ENCODE data around the gene LRFN2. TPM values are rescaled to one million over a fixed set of nuclear protein-coding genes. Genes with fewer than 3 reads are reported as not detected.

LRFN2 gene
- polyA plus RNA-seq, 1 donor from 2014 or later: 14.8 TPM

DNA sequence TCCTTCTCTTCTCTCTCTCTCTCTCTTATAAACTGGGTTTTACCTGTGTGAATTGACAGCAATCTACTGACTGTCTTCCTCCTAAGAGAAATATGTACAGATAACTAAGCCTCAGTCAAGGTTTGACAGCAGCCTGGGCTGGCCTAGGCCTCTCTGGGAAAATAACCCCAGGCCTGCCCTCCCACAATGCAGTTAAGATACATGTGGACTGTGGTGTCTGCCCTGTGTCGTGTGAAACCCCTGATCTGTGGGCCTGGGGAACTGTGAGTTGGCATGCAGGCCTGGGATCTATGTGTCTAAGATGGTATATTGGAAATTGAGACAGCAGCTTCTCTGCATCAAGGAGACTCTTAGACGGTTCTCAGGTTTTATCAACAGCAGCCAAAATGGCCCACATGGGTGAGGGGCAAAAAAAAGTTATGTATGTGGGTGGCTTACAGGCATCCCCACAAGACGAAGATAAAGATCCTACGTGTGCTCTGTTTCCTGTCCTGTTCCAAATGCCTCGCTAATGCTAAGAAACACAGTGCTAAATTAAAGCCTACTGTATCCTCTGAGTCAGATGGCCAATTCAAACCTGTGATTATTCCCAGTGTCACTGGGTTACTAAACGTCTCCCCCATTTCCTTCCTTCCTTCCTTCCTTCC lies 19.0 kb downstream of the LRFN2 start:
- no peak overlapping the region for H3K9ac ChIP-seq (ENCODE audit: low read length)
- no peaks in the 10 kb centered on the region for H3K9me2 ChIP-seq (ENCODE audit: insufficient read depth, low read length)
- H3K27ac ChIP-seq (ENCODE audit: low read length): no peak overlapping the region
- H4K20me1 ChIP-seq (ENCODE audit: insufficient read depth): peaks cover 7% of the 10 kb centered on the region
- H3K79me2 ChIP-seq (replicated peaks; ENCODE audit: insufficient read depth, low read length): no peaks in the 10 kb centered on the region
- TF ChIP-seq EP300 (conservative IDR thresholded peaks at IDR 0.05; ENCODE audit: poor library complexity, severe bottlenecking): no peak
- no peak for TF ChIP-seq TAF1 (IDR thresholded peaks at IDR 0.05; ENCODE audit: low read depth)
- TF ChIP-seq, protein P1, sequence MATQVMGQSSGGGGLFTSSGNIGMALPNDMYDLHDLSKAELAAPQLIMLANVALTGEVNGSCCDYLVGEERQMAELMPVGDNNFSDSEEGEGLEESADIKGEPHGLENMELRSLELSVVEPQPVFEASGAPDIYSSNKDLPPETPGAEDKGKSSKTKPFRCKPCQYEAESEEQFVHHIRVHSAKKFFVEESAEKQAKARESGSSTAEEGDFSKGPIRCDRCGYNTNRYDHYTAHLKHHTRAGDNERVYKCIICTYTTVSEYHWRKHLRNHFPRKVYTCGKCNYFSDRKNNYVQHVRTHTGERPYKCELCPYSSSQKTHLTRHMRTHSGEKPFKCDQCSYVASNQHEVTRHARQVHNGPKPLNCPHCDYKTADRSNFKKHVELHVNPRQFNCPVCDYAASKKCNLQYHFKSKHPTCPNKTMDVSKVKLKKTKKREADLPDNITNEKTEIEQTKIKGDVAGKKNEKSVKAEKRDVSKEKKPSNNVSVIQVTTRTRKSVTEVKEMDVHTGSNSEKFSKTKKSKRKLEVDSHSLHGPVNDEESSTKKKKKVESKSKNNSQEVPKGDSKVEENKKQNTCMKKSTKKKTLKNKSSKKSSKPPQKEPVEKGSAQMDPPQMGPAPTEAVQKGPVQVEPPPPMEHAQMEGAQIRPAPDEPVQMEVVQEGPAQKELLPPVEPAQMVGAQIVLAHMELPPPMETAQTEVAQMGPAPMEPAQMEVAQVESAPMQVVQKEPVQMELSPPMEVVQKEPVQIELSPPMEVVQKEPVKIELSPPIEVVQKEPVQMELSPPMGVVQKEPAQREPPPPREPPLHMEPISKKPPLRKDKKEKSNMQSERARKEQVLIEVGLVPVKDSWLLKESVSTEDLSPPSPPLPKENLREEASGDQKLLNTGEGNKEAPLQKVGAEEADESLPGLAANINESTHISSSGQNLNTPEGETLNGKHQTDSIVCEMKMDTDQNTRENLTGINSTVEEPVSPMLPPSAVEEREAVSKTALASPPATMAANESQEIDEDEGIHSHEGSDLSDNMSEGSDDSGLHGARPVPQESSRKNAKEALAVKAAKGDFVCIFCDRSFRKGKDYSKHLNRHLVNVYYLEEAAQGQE (IDR thresholded peaks at IDR 0.05; ENCODE audit: borderline replicate concordance): no peak
- no peak for TF ChIP-seq SMC3 (conservative IDR thresholded peaks at IDR 0.05; ENCODE audit: poor library complexity)
- TF ChIP-seq RAD21 (conservative IDR thresholded peaks at IDR 0.05): no peak
- no peak for TF ChIP-seq EZH2 (IDR thresholded peaks at IDR 0.05; ENCODE audit: borderline replicate concordance, insufficient read depth, low read length, poor library complexity, severe bottlenecking)
- no peak for TF ChIP-seq MXI1 (conservative IDR thresholded peaks at IDR 0.05; ENCODE audit: poor library complexity, severe bottlenecking)
- no peak for TF ChIP-seq POLR2AphosphoS5 (IDR thresholded peaks at IDR 0.05)
- TF ChIP-seq, protein P2, sequence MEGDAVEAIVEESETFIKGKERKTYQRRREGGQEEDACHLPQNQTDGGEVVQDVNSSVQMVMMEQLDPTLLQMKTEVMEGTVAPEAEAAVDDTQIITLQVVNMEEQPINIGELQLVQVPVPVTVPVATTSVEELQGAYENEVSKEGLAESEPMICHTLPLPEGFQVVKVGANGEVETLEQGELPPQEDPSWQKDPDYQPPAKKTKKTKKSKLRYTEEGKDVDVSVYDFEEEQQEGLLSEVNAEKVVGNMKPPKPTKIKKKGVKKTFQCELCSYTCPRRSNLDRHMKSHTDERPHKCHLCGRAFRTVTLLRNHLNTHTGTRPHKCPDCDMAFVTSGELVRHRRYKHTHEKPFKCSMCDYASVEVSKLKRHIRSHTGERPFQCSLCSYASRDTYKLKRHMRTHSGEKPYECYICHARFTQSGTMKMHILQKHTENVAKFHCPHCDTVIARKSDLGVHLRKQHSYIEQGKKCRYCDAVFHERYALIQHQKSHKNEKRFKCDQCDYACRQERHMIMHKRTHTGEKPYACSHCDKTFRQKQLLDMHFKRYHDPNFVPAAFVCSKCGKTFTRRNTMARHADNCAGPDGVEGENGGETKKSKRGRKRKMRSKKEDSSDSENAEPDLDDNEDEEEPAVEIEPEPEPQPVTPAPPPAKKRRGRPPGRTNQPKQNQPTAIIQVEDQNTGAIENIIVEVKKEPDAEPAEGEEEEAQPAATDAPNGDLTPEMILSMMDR (IDR thresholded peaks at IDR 0.05; ENCODE audit: poor library complexity, severe bottlenecking): no peak
- no peak overlapping the region for H3K4me2 ChIP-seq (ENCODE audit: low read length)
- H3F3A ChIP-seq (ENCODE audit: insufficient read depth, low read length, poor library complexity, severe bottlenecking): no peaks in the 10 kb centered on the region
- no peak overlapping the region for H2AFZ ChIP-seq (ENCODE audit: low read depth, low read length)
- H3K27me3 ChIP-seq (ENCODE audit: insufficient read depth, low read depth, low read length): no peaks in the 10 kb centered on the region
- H3K36me3 ChIP-seq (ENCODE audit: insufficient read depth, low read length): no peaks in the 10 kb centered on the region
- H3K4me3 ChIP-seq (ENCODE audit: low read length): no peak overlapping the region
- H3K9me3 ChIP-seq (ENCODE audit: low read length): no peaks in the 10 kb centered on the region

DNA sequence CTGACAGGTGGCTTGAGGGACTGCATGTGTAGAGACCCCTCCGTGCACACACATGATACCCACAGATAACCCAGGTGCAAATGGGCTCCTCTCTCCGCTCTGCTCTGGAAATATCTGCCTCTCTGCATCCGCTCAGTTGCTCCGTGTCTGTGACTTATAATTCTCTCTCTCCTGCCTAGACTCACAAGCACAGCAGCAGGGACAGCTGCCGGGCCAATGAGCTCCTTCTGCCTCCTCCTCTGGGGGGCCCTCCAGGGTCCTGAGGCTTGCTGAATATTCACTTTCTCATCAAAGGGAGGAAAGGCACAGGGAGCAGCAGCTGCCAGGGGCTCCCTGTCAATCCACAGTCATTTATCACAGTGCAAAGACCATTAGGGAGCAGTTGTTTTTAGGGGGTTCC lies 24.1 kb downstream of the LRFN2 start:
- H3K36me3 ChIP-seq (ENCODE audit: insufficient read depth, low read length): no peaks in the 10 kb centered on the region
- H3K27me3 ChIP-seq (ENCODE audit: insufficient read depth, low read depth, low read length): no peaks in the 10 kb centered on the region
- H3K9me2 ChIP-seq (ENCODE audit: insufficient read depth, low read length): no peaks in the 10 kb centered on the region
- no peak overlapping the region for H3K9ac ChIP-seq (ENCODE audit: low read length)
- H3K79me2 ChIP-seq (replicated peaks; ENCODE audit: insufficient read depth, low read length): no peaks in the 10 kb centered on the region
- H3K9me3 ChIP-seq (ENCODE audit: low read length): no peaks in the 10 kb centered on the region
- TF ChIP-seq EP300 (conservative IDR thresholded peaks at IDR 0.05; ENCODE audit: poor library complexity, severe bottlenecking): no peak
- TF ChIP-seq POLR2AphosphoS5 (IDR thresholded peaks at IDR 0.05): no peak
- TF ChIP-seq, protein P1 (IDR thresholded peaks at IDR 0.05; ENCODE audit: borderline replicate concordance): no peak
- no peak for TF ChIP-seq RAD21 (conservative IDR thresholded peaks at IDR 0.05)
- TF ChIP-seq EZH2 (IDR thresholded peaks at IDR 0.05; ENCODE audit: borderline replicate concordance, insufficient read depth, low read length, poor library complexity, severe bottlenecking): no peak
- no peak for TF ChIP-seq TAF1 (IDR thresholded peaks at IDR 0.05; ENCODE audit: low read depth)
- TF ChIP-seq, protein P2 (IDR thresholded peaks at IDR 0.05; ENCODE audit: poor library complexity, severe bottlenecking): no peak
- TF ChIP-seq SMC3 (conservative IDR thresholded peaks at IDR 0.05; ENCODE audit: poor library complexity): no peak
- no peak for TF ChIP-seq MXI1 (conservative IDR thresholded peaks at IDR 0.05; ENCODE audit: poor library complexity, severe bottlenecking)
- no peak overlapping the region for H3K4me2 ChIP-seq (ENCODE audit: low read length)
- H3K27ac ChIP-seq (ENCODE audit: low read length): no peak overlapping the region
- no peaks in the 10 kb centered on the region for H4K20me1 ChIP-seq (ENCODE audit: insufficient read depth)
- no peaks in the 10 kb centered on the region for H3F3A ChIP-seq (ENCODE audit: insufficient read depth, low read length, poor library complexity, severe bottlenecking)
- H2AFZ ChIP-seq (ENCODE audit: low read depth, low read length): no peak overlapping the region
- no peak overlapping the region for H3K4me3 ChIP-seq (ENCODE audit: low read length)

All from neural cell (in vitro differentiated cells).